Neutrophil (primary cell): ENCODE data around the gene FOXB1.

ENCODE experiments used
- H3K27ac ChIP-seq: fragments of 200-600 bp; sonication (generic); 2 replicates; pipeline ENCODE4 v1.5.1; 2016; ENCODE audit warnings: mild to moderate bottlenecking, moderate library complexity
- H3K27me3 ChIP-seq: fragments of 200-600 bp; sonication (generic); 2 replicates; pipeline ENCODE4 v1.6.0; 2016; ENCODE audit warnings: mild to moderate bottlenecking
- H3K36me3 ChIP-seq: fragments of 200-600 bp; sonication (generic); 2 replicates; pipeline ENCODE4 v1.5.1; 2017
- H3K4me1 ChIP-seq, 2 experiments: fragments of 200-600 bp in 1 of 2; sonication (generic) in 1 of 2; 1 replicate in 1 of 2; 2 replicates in 1 of 2; pipeline versions ENCODE4 v1.5.1 to v1.6.1; 2013 to 2016; ENCODE audit warnings: low read depth in 1 of 2, low read length in 1 of 2, mild to moderate bottlenecking in 1 of 2, moderate library complexity in 1 of 2; ENCODE audit not compliant: control insufficient read depth in 1 of 2, insufficient read depth in 1 of 2
- H3K4me3 ChIP-seq, 2 experiments: fragments of 200-600 bp in 1 of 2; sonication (generic) in 1 of 2; 1 replicate in 1 of 2; 2 replicates in 1 of 2; pipeline ENCODE4 v1.5.1; 2013 to 2016; ENCODE audit warnings: low read depth in 1 of 2, low read length in 1 of 2, mild to moderate bottlenecking in 1 of 2, moderate library complexity in 1 of 2
- H3K9me3 ChIP-seq: fragments of 200-600 bp; sonication (generic); 2 replicates; pipeline ENCODE4 v1.5.1; 2016
- TF ChIP-seq, protein P1 (sequence below): fragments of 200-600 bp; sonication (generic); IDR thresholded peaks from 2 replicates; pipeline ENCODE4 v1.5.1; 2016; ENCODE audit warnings: antibody characterized with exemption

FOXB1 gene

DNA sequence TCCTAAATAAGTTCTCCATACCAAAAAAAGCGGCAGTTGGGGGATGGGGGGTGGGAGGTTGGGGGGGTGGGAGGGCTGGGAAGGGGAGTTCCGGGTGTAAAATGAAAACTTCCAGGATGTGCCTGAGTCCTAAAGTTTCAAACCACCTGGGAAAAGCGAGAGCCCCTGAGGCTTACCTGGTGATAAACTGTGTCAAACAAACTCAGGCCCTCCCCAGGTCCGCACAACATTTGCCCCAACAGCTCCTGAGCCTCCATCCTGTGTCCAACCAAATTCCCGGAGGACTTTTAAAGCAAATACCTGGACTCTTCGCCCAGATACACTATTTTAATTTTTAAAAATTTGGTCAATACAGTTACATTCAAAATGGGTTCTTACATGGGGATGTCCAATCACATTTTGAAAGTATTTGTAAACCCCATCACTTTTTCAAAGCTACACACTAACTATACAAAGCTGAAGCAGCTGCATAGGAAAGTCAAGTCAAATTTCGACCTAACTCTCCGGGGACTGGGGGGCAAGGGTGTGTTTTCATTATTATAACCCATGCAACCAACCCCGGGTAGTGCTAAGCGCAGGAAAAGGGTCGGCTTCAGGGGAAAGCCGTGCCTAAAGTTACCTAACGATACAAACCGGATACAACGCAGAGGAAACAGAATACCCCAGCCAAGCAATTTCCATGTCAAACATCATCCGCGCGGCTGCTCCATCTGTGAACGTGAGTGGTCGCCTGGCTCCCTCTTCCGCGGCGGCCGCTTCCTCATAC is 685 bp upstream of the FOXB1 start:
- Histone ChIP-seq H3K27ac (no peak overlapping the region), H3K36me3 (no peaks in the 10 kb centered on the region), H3K4me3 (peak overlapping the region in 1 of 2 experiments; percentile 46), H3K9me3 (no peaks in the 10 kb centered on the region), H3K27me3 (peaks cover 100% of the 10 kb centered on the region), H3K4me1 (peaks cover 22 to 33% of the 10 kb centered on the region in 2 experiments)
- TF ChIP-seq, protein P1, sequence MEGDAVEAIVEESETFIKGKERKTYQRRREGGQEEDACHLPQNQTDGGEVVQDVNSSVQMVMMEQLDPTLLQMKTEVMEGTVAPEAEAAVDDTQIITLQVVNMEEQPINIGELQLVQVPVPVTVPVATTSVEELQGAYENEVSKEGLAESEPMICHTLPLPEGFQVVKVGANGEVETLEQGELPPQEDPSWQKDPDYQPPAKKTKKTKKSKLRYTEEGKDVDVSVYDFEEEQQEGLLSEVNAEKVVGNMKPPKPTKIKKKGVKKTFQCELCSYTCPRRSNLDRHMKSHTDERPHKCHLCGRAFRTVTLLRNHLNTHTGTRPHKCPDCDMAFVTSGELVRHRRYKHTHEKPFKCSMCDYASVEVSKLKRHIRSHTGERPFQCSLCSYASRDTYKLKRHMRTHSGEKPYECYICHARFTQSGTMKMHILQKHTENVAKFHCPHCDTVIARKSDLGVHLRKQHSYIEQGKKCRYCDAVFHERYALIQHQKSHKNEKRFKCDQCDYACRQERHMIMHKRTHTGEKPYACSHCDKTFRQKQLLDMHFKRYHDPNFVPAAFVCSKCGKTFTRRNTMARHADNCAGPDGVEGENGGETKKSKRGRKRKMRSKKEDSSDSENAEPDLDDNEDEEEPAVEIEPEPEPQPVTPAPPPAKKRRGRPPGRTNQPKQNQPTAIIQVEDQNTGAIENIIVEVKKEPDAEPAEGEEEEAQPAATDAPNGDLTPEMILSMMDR, result no peak

DNA sequence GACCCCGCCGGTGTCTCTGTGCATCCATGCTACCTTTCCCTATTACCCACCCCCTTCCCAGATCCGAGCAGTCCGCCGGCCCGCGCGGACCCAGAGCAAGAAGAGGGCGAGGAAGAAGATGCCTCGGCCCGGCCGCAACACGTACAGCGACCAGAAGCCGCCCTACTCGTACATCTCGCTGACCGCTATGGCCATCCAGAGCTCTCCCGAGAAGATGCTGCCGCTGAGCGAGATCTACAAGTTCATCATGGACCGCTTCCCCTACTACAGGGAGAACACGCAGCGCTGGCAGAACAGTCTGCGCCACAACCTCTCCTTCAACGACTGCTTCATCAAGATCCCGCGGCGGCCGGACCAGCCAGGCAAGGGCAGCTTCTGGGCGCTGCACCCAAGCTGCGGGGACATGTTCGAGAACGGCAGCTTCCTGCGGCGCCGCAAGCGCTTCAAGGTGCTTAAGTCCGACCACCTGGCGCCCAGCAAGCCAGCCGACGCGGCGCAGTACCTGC is 788 bp downstream of the FOXB1 start:
- H3K4me1 ChIP-seq, result peaks cover 22 to 33% of the 10 kb centered on the region in 2 experiments
- H3K36me3 ChIP-seq, result no peaks in the 10 kb centered on the region
- peaks cover 100% of the 10 kb centered on the region for H3K27me3 ChIP-seq
- H3K27ac ChIP-seq, result no peak overlapping the region
- H3K4me3 ChIP-seq, result peak overlapping the region in 1 of 2 experiments; percentile 46
- TF ChIP-seq, protein P1, result no peak
- no peaks in the 10 kb centered on the region for H3K9me3 ChIP-seq

DNA sequence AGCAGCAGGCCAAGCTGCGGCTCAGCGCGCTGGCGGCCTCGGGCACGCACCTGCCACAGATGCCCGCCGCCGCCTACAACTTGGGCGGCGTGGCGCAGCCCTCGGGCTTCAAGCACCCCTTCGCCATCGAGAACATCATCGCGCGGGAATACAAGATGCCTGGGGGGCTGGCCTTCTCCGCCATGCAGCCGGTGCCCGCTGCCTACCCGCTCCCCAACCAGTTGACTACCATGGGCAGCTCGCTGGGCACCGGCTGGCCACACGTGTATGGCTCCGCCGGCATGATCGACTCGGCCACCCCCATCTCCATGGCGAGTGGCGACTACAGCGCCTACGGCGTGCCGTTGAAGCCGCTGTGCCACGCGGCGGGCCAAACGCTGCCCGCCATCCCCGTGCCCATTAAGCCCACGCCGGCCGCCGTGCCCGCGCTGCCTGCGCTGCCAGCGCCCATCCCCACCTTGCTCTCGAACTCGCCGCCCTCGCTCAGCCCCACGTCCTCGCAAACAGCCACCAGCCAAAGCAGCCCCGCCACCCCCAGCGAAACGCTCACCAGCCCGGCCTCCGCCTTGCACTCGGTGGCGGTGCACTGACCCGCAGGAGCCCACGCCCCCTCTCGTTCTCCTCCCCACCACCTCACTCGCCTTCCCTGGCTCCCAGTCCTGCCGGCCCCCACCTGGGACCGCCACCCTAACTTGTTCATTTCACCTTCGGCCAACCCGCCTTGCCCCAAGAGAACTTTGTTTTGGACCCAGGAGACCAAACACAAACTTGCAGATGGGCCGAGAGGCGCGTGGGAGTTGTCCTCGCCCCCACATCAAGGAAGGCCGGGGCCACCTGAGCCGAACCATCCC is 1.5 kb downstream of the FOXB1 start:
- Histone ChIP-seq H3K9me3 (no peaks in the 10 kb centered on the region), H3K27ac (no peak overlapping the region), H3K36me3 (no peaks in the 10 kb centered on the region), H3K27me3 (peaks cover 100% of the 10 kb centered on the region), H3K4me3 (peak overlapping the region in 1 of 2 experiments; percentile 46), H3K4me1 (peaks cover 22 to 33% of the 10 kb centered on the region in 2 experiments)
- TF ChIP-seq, protein P1, result no peak

DNA sequence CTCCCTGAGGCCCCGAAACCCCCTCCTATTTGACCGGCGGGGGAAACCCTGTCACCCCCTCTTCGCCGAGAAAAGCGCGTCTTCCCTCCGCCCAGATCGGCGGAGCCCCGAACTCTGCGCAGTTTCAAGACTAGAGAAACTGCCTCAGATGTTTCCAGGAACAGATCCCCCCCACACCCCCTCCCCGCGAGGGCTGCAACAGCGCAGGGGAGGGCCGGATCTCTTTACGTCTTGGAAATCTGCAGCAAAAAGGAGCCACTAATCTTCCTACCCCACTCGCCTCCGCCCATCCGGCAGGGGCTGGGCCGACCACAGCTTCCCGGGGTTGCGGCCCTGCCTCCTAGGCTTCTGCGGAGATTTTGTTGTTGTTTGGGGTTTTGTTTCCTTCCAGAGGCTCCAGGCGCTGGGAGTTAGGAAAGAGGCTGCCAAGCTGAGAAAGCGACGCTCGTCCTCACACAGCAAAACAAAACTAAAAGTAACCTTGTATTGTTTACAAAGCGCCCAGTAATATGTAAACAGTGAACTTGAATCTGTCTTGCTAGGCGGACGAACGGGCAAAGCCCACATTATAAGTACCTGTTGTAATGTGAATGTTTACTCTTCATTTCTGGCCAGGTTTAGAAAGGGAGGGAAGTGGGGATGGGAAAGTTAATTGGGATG is 2.2 kb downstream of the FOXB1 start:
- H3K9me3 ChIP-seq, result no peaks in the 10 kb centered on the region
- peaks cover 100% of the 10 kb centered on the region for H3K27me3 ChIP-seq
- peaks cover 22 to 33% of the 10 kb centered on the region in 2 experiments for H3K4me1 ChIP-seq
- peak overlapping the region; percentile 9 to 46 for H3K4me3 ChIP-seq
- no peaks in the 10 kb centered on the region for H3K36me3 ChIP-seq
- TF ChIP-seq, protein P1, result no peak
- H3K27ac ChIP-seq, result no peak overlapping the region

DNA sequence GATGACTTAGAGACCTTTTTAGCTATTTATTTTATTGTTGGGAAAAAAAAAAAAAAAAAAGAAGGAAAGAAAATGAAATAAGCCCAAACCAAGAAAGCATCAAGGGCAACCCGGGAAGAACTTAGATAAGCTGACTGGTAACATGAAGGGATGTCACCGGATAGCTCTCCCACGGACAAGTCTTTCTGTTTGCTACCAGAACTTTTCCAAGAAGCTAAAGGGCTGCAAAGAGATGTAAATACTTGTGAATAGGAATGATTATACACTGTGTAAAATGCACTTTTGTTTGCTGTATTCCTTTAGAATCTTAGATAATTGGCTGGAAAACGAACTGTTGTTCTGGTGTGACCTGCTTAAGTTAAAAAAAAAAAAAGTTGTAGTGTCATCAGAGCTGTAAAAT is 2.8 kb downstream of the FOXB1 start:
- H3K9me3 ChIP-seq, result no peaks in the 10 kb centered on the region
- TF ChIP-seq, protein P1, result no peak
- H3K4me3 ChIP-seq, result no peak overlapping the region
- no peaks in the 10 kb centered on the region for H3K36me3 ChIP-seq
- no peak overlapping the region for H3K27ac ChIP-seq
- peaks cover 22 to 33% of the 10 kb centered on the region in 2 experiments for H3K4me1 ChIP-seq
- H3K27me3 ChIP-seq, result peaks cover 100% of the 10 kb centered on the region
